ENCODE measurements around the gene OMD. TPM values are rescaled to one million over a fixed set of nuclear protein-coding genes. Genes with fewer than 3 reads are reported as not detected.

The OMD gene
- total RNA-seq, 1 donor = 0.36 TPM

- Histone ChIP-seq H3K27me3 (ENCODE audit: insufficient read depth, low read length) (no peaks in the 10 kb centered on the region), H3K36me3 (ENCODE audit: insufficient read depth, low read length) (no peaks in the 10 kb centered on the region), H3K79me2 (ENCODE audit: insufficient read depth, low read length) (no peaks in the 10 kb centered on the region), H3K4me3 (ENCODE audit: insufficient read depth, low read length) (no peak overlapping the region), H3K9me3 (ENCODE audit: low read depth, low read length) (no peaks in the 10 kb centered on the region), H3K4me1 (ENCODE audit: insufficient read depth, low read length) (peaks cover 6% of the 10 kb centered on the region), H4K20me1 (ENCODE audit: insufficient read depth, low read length) (no peaks in the 10 kb centered on the region), H3K4me2 (ENCODE audit: insufficient read depth, low read length) (no peak overlapping the region), H2AFZ (ENCODE audit: low read length) (no peak overlapping the region), H3K27ac (ENCODE audit: low read depth, low read length) (no peak overlapping the region)
- TF ChIP-seq CTCF (IDR thresholded peaks at IDR 0.05; ENCODE audit: extremely low read depth, low read depth, low read length) = no peak
- DNase-seq (ENCODE audit: insufficient read length, low spot score, missing footprints) = peak; percentile 41
Measured at GRCh38 chr9:92446536-92446935, 22.3 kb upstream of the OMD start.

GRCh38 chr9:92444841-92445240 is 20.6 kb upstream of the OMD start:
- Histone ChIP-seq H3K27ac (ENCODE audit: low read depth, low read length) (no peak overlapping the region), H3K79me2 (ENCODE audit: insufficient read depth, low read length) (no peaks in the 10 kb centered on the region), H2AFZ (ENCODE audit: low read length) (no peak overlapping the region), H3K4me2 (ENCODE audit: insufficient read depth, low read length) (no peak overlapping the region), H3K4me3 (ENCODE audit: insufficient read depth, low read length) (no peak overlapping the region), H4K20me1 (ENCODE audit: insufficient read depth, low read length) (no peaks in the 10 kb centered on the region), H3K36me3 (ENCODE audit: insufficient read depth, low read length) (no peaks in the 10 kb centered on the region), H3K4me1 (ENCODE audit: insufficient read depth, low read length) (peaks cover 6% of the 10 kb centered on the region), H3K9me3 (ENCODE audit: low read depth, low read length) (no peaks in the 10 kb centered on the region), H3K27me3 (ENCODE audit: insufficient read depth, low read length) (no peaks in the 10 kb centered on the region)
- no peak for TF ChIP-seq CTCF (IDR thresholded peaks at IDR 0.05; ENCODE audit: extremely low read depth, low read depth, low read length)
- DNase-seq (ENCODE audit: insufficient read length, low spot score, missing footprints) = no peak

GRCh38 chr9:92440751-92441046 is 16.4 kb upstream of the OMD start:
- no peak for TF ChIP-seq CTCF (IDR thresholded peaks at IDR 0.05; ENCODE audit: extremely low read depth, low read depth, low read length)
- H3K9me3 ChIP-seq (ENCODE audit: low read depth, low read length) = no peaks in the 10 kb centered on the region
- H3K36me3 ChIP-seq (ENCODE audit: insufficient read depth, low read length) = no peaks in the 10 kb centered on the region
- no peak overlapping the region for H2AFZ ChIP-seq (ENCODE audit: low read length)
- DNase-seq (ENCODE audit: insufficient read length, low spot score, missing footprints) = no peak
- H3K4me2 ChIP-seq (ENCODE audit: insufficient read depth, low read length) = no peak overlapping the region
- no peaks in the 10 kb centered on the region for H3K79me2 ChIP-seq (ENCODE audit: insufficient read depth, low read length)
- H3K4me3 ChIP-seq (ENCODE audit: insufficient read depth, low read length) = no peak overlapping the region
- H3K27ac ChIP-seq (ENCODE audit: low read depth, low read length) = no peak overlapping the region
- H3K4me1 ChIP-seq (ENCODE audit: insufficient read depth, low read length) = peaks cover 6% of the 10 kb centered on the region
- no peaks in the 10 kb centered on the region for H4K20me1 ChIP-seq (ENCODE audit: insufficient read depth, low read length)
- no peaks in the 10 kb centered on the region for H3K27me3 ChIP-seq (ENCODE audit: insufficient read depth, low read length)

GRCh38 chr9:92439921-92440750 is 15.9 kb upstream of the OMD start:
- TF ChIP-seq CTCF (IDR thresholded peaks at IDR 0.05; ENCODE audit: extremely low read depth, low read depth, low read length) = no peak
- Histone ChIP-seq H3K4me1 (ENCODE audit: insufficient read depth, low read length) (peaks cover 6% of the 10 kb centered on the region), H3K4me3 (ENCODE audit: insufficient read depth, low read length) (no peak overlapping the region), H3K4me2 (ENCODE audit: insufficient read depth, low read length) (no peak overlapping the region), H3K79me2 (ENCODE audit: insufficient read depth, low read length) (no peaks in the 10 kb centered on the region), H4K20me1 (ENCODE audit: insufficient read depth, low read length) (no peaks in the 10 kb centered on the region), H3K9me3 (ENCODE audit: low read depth, low read length) (no peaks in the 10 kb centered on the region), H2AFZ (ENCODE audit: low read length) (no peak overlapping the region), H3K27ac (ENCODE audit: low read depth, low read length) (no peak overlapping the region), H3K27me3 (ENCODE audit: insufficient read depth, low read length) (no peaks in the 10 kb centered on the region), H3K36me3 (ENCODE audit: insufficient read depth, low read length) (no peaks in the 10 kb centered on the region)
- peak; percentile 73 for DNase-seq (ENCODE audit: insufficient read length, low spot score, missing footprints)
